Suprapubic skin (tissue), 4 donors: ENCODE data around the gene MAGI3.

Experiments used
- CTCF ChIP-seq, 2 donors: fragments of 200-600 bp in 1 of 2; fragments of 450-650 bp in 1 of 2; sonication (generic) in 1 of 2; IDR thresholded peaks; one replicate each; pipeline ENCODE4 v1.5.1; 2016 to 2019; ENCODE audit warnings: antibody characterized with exemption in 2 of 2, mild to moderate bottlenecking in 1 of 2, moderate library complexity in 1 of 2
- EP300 ChIP-seq: sonication (generic); formaldehyde crosslinking; IDR thresholded peaks from one replicate; pipeline ENCODE4 v1.6.1; 2017; ENCODE audit warnings: antibody characterized with exemption
- POLR2A ChIP-seq, 2 donors: fragments of 450-650 bp; IDR thresholded peaks; one replicate each; pipeline ENCODE4 v1.6.1; 2017; ENCODE audit warnings: antibody characterized with exemption in 2 of 2, mild to moderate bottlenecking in 2 of 2, moderate library complexity in 2 of 2
- POLR2AphosphoS5 ChIP-seq, 3 donors: sonication (generic); formaldehyde crosslinking; IDR thresholded peaks; one replicate each; pipeline ENCODE4 v1.6.1; 2017; ENCODE audit warnings: antibody characterized with exemption in 3 of 3

GRCh38 chr1:113541106-113541505 is 150.8 kb downstream of the MAGI3 start:
- no peak for TF ChIP-seq CTCF (IDR thresholded peaks at IDR 0.05)
- TF ChIP-seq POLR2AphosphoS5 (IDR thresholded peaks at IDR 0.05) = no peak
- no peak for TF ChIP-seq EP300
- TF ChIP-seq POLR2A (IDR thresholded peaks at IDR 0.05) = no peak
